ENCODE results near the gene STEAP4.

Gene STEAP4

DNA sequence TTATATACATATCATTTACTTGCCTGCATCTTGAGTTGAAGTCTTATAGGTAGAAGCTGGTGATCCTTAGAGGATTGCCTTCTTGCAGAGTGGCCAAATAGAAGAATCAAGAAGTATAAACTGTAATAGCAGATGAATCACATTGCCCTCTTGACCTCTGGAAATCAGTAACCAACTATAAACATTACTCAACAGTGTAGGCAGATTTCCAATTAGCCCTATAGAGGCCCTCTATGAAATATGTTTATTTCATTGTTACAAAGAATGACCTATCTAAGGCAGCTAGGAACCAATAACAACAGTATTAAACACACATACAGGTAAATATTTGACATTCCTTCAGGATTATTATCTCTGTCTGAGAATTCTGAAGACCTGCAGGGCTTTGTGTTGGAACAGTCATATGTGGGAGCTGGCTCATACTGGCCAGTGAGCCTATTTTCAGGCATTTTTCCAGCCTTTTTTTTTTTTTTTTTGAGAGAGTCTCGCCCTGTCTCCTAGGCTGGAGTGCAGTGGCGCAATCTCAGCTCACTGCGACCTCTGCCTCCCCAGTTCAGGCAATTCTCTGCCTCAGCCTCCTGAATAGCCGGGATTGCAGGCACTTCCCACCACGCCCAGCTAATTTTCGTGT lies 79.7 kb downstream of the STEAP4 start:
- intact Hi-C loops (cut with DNase I; ENCODE audit: low total_unique reads) = no loop called here
- H3K36me3 ChIP-seq = no peaks in the 10 kb centered on the region
- no peak for DNase-seq
- H3K27ac ChIP-seq = no peak overlapping the region
- peaks cover 0 to 6% (median 0%) of the 10 kb centered on the region in 3 donors for H3K9me3 ChIP-seq
- H3K4me3 ChIP-seq = no peak overlapping the region
- TF ChIP-seq, protein P1, sequence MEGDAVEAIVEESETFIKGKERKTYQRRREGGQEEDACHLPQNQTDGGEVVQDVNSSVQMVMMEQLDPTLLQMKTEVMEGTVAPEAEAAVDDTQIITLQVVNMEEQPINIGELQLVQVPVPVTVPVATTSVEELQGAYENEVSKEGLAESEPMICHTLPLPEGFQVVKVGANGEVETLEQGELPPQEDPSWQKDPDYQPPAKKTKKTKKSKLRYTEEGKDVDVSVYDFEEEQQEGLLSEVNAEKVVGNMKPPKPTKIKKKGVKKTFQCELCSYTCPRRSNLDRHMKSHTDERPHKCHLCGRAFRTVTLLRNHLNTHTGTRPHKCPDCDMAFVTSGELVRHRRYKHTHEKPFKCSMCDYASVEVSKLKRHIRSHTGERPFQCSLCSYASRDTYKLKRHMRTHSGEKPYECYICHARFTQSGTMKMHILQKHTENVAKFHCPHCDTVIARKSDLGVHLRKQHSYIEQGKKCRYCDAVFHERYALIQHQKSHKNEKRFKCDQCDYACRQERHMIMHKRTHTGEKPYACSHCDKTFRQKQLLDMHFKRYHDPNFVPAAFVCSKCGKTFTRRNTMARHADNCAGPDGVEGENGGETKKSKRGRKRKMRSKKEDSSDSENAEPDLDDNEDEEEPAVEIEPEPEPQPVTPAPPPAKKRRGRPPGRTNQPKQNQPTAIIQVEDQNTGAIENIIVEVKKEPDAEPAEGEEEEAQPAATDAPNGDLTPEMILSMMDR (IDR thresholded peaks at IDR 0.05) = no peak
- no peaks in the 10 kb centered on the region for H3K4me1 ChIP-seq
- no peaks in the 10 kb centered on the region for H3K27me3 ChIP-seq

DNA sequence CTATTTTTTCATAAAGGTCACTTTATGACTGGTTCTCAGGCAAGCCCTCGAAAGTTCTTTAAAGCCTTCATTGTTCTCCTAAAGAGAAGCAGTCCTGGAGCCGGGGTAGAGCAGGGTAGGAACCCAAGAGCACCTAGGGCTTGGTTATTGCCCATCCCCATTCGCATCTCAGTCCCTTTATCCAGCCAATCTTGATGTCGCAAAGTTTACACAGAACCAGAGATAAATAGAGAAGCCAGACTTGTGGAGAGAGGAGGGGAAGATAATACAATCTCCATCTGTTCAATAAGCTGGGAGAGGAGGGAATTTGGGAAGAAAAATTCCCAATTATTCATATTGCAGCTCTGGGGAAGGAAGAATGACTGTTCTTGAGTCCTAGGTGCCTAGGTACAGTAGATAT lies 80.5 kb downstream of the STEAP4 start:
- no peak for DNase-seq
- peaks cover 0 to 6% (median 0%) of the 10 kb centered on the region in 3 donors for H3K9me3 ChIP-seq
- H3K4me1 ChIP-seq = peaks cover 0 to under 1% (median 0%) of the 10 kb centered on the region in 4 donors
- no peaks in the 10 kb centered on the region for H3K36me3 ChIP-seq
- TF ChIP-seq, protein P1 (IDR thresholded peaks at IDR 0.05) = no peak
- intact Hi-C loops (cut with DNase I; ENCODE audit: low total_unique reads) = no loop called here
- no peak overlapping the region for H3K4me3 ChIP-seq
- no peaks in the 10 kb centered on the region for H3K27me3 ChIP-seq
- no peak overlapping the region for H3K27ac ChIP-seq

DNA sequence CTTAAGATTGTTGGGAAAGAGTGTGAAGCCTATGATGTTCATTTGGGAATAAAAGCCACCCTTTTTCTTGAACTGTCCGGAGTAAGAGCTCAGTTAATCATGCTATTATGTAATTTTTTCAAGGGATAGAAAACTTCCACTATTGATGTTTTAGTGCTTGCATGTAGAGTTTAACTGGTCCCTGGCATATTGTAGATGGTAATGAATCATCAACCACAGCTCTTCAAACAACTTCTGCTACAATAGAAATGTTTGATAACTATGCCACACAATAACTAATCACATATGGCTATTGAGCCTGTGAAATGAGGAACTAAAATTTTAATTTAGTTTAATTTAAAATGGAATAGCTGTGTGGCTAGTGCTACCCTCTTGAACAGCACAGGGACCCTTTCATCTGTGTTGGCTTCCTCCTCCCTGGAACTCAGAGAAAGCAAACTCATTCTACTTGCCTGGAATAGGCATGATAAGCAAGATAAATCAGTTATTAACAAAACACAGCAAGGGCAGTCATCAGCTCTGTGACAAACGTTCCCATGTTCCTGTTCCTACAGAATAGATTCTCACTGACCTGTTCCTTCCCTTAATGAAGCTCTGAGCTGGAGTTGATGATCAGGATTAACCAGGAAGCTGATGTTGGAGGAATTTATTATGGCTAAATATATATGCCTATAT lies 82.0 kb downstream of the STEAP4 start:
- intact Hi-C loops (cut with DNase I; ENCODE audit: low total_unique reads) = no loop called here
- no peak for DNase-seq
- H3K36me3 ChIP-seq = no peaks in the 10 kb centered on the region
- H3K27ac ChIP-seq = no peak overlapping the region
- H3K27me3 ChIP-seq = no peaks in the 10 kb centered on the region
- H3K4me3 ChIP-seq = no peak overlapping the region
- peaks cover 0 to 6% (median 0%) of the 10 kb centered on the region in 4 donors for H3K4me1 ChIP-seq
- peaks cover 0 to 6% (median 0%) of the 10 kb centered on the region in 3 donors for H3K9me3 ChIP-seq
- TF ChIP-seq, protein P1 (IDR thresholded peaks at IDR 0.05) = no peak

DNA sequence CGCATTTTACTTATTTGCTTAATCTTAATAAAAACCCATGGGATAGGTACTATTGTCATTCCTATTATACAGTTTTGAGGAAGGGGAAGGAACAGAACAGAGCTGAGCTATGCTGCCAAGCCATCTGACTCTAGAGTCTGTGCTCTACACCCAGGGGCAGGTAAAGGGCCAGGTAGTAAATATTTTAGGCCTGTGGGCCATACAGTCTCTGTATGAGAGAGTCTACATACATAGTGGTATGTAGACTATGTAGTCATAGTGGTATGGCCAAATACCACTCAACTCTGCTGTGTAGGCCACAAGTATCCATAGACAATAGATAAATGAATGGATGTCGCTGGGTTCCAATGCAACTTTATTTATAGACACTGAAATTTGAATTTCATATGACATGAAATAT lies 83.4 kb downstream of the STEAP4 start:
- Histone ChIP-seq H3K9me3 (peaks cover 0 to 5% (median 0%) of the 10 kb centered on the region in 3 donors), H3K27me3 (no peaks in the 10 kb centered on the region), H3K4me1 (peaks cover 0 to 11% (median 0%) of the 10 kb centered on the region in 4 donors), H3K36me3 (no peaks in the 10 kb centered on the region), H3K4me3 (no peak overlapping the region), H3K27ac (no peak overlapping the region)
- intact Hi-C loops (cut with DNase I; ENCODE audit: low total_unique reads) = no loop called here
- DNase-seq = no peak
- TF ChIP-seq, protein P1 (IDR thresholded peaks at IDR 0.05) = no peak
